DND-41 (cell line): ENCODE results near the gene RPS6KB2.
"Not testable (repeated sequence)": the region's sequence is repeated elsewhere in the genome, so short reads cannot be mapped to it uniquely, and the experiment has no call there.

ENCODE experiments used
- EZH2 ChIP-seq: IDR thresholded peaks from 3 replicates; pipeline ENCODE4 v1.6.1; 2012; ENCODE audit warnings: borderline replicate concordance, low read depth, mild to moderate bottlenecking, moderate library complexity, low read length, inconsistent platforms; ENCODE audit not compliant: severe bottlenecking
- TF ChIP-seq, protein P1 (sequence below): IDR thresholded peaks from 2 replicates; pipeline ENCODE4 v1.5.1; 2012; ENCODE audit warnings: borderline replicate concordance, low read length, moderate library complexity, mild to moderate bottlenecking; ENCODE audit not compliant: poor library complexity, severe bottlenecking; ENCODE audit errors: extremely low read depth

DNA sequence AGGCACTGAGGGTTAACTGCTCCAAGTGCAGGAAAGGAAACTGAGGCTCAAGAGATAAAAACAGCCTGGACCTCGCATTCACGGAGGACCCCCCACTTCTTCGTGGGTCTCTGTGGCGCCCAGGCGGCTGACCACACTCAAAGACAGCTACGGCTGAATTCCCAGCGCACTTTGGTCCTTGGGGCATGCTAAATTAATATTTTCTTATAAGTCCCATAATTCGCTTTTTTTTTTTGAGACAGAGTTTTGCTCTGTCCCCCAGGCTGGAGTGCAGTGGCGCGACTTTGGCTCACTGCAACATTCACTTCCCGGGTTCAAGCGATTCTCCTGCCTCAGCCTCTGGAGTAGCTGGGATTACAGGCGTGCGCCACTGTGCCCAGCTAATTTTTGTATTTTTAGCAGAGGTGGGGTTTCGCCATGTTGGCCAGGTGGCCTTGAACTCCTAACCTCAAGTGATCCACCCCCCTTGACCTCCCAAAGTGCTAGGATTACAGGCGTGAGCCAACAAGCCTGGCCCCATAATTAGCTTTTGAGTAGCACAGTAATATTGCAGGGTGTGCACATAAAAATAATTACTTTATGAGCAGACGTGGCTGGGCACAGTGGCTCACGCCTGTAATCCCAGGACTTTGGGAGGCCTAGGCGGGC, 26.0 kb upstream of the RPS6KB2 start:
- TF ChIP-seq, protein P1, sequence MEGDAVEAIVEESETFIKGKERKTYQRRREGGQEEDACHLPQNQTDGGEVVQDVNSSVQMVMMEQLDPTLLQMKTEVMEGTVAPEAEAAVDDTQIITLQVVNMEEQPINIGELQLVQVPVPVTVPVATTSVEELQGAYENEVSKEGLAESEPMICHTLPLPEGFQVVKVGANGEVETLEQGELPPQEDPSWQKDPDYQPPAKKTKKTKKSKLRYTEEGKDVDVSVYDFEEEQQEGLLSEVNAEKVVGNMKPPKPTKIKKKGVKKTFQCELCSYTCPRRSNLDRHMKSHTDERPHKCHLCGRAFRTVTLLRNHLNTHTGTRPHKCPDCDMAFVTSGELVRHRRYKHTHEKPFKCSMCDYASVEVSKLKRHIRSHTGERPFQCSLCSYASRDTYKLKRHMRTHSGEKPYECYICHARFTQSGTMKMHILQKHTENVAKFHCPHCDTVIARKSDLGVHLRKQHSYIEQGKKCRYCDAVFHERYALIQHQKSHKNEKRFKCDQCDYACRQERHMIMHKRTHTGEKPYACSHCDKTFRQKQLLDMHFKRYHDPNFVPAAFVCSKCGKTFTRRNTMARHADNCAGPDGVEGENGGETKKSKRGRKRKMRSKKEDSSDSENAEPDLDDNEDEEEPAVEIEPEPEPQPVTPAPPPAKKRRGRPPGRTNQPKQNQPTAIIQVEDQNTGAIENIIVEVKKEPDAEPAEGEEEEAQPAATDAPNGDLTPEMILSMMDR, result not testable (repeated sequence)
- not testable (repeated sequence) for TF ChIP-seq EZH2
